A673 (cell line): ENCODE data around the gene DLEU7.

Source experiments
- EZH2 ChIP-seq: fragments of 200-600 bp; sonication (generic); IDR thresholded peaks from 2 replicates; pipeline ENCODE4 v1.6.1; 2017; ENCODE audit warnings: borderline replicate concordance, low read depth, mild to moderate bottlenecking, mixed read lengths, antibody characterized with exemption, low read length; ENCODE audit not compliant: poor library complexity, severe bottlenecking
- TF ChIP-seq, protein P1 (sequence below): fragments of 300-800, 200-600 bp; sonication (generic); conservative IDR thresholded peaks from 2 replicates; pipeline ENCODE4 v1.5.1; 2017; ENCODE audit warnings: low read depth, mild to moderate bottlenecking, antibody characterized with exemption, low read length, moderate library complexity, mixed read lengths

DNA sequence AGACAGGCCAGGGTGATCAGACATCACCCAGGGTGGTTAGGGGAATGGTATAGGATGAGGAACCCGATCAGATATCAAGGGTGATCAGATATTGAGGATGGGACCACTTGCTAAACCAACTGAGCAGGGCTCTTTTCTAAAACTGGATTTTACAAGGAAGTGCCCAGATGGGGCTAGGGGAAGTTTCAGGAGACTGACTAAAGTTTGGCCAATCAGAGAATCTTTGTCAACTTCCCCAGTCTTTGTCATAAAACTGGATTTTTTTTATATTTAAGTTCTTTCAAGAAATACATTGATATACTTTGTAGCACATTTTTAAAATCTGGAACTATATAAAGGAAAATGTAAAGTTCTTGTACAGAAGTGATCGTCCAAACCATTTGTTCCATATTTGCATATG lies 30.5 kb upstream of the DLEU7 start:
- TF ChIP-seq, protein P1, sequence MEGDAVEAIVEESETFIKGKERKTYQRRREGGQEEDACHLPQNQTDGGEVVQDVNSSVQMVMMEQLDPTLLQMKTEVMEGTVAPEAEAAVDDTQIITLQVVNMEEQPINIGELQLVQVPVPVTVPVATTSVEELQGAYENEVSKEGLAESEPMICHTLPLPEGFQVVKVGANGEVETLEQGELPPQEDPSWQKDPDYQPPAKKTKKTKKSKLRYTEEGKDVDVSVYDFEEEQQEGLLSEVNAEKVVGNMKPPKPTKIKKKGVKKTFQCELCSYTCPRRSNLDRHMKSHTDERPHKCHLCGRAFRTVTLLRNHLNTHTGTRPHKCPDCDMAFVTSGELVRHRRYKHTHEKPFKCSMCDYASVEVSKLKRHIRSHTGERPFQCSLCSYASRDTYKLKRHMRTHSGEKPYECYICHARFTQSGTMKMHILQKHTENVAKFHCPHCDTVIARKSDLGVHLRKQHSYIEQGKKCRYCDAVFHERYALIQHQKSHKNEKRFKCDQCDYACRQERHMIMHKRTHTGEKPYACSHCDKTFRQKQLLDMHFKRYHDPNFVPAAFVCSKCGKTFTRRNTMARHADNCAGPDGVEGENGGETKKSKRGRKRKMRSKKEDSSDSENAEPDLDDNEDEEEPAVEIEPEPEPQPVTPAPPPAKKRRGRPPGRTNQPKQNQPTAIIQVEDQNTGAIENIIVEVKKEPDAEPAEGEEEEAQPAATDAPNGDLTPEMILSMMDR: no peak
- no peak for TF ChIP-seq EZH2
